T-cell (primary cell): ENCODE measurements around the gene RRP1B. TPM values are rescaled to one million over a fixed set of nuclear protein-coding genes. Genes with fewer than 3 reads are reported as not detected.
"Not testable (repeated sequence)": the region's sequence is repeated elsewhere in the genome, so short reads cannot be mapped to it uniquely, and the experiment has no call there.

Source experiments
- ATAC-seq, 4 experiments: fragments of 200-7000 bp in 3 of 4; fragments of 150-1000 bp in 1 of 4; cut with Tn5 transposase; replicated peaks in 1 of 4; 1 replicate in 3 of 4; 2 replicates in 1 of 4; pipeline ENCODE4 v1.10.0; 2021; ENCODE audit warnings: moderate library complexity in 3 of 4, mild to moderate bottlenecking in 2 of 4, moderate number of reproducible peaks in 1 of 4
- CTCF ChIA-PET, 2 donors: fragments of 300-600 bp; sonication (Branson Sonifier 250); formaldehyde crosslinking; loops; one replicate each; lab custom pipeline; 2022; ENCODE audit warnings: antibody characterized with exemption in 2 of 2; lab: Charles Lee
- POLR2A ChIA-PET, 2 donors: fragments of 300-600 bp; sonication (Branson Sonifier 250); formaldehyde crosslinking; loops; one replicate each; lab custom pipeline; 2022; ENCODE audit warnings: antibody characterized with exemption in 2 of 2; lab: Charles Lee
- DNase-seq, 35 experiments: peaks; one replicate each; pipeline versions ENCODE4 v3.0.0 to v3.0.0-alpha.2; 2013 to 2023
- H3K27ac ChIP-seq: one replicate; pipeline ENCODE4 v1.5.1; 2013; ENCODE audit warnings: low read length
- H3K27me3 ChIP-seq, 2 experiments: replicated peaks in 1 of 2; 1 replicate in 1 of 2; 2 replicates in 1 of 2; pipeline versions ENCODE4 v1.6.1 to v1.7.0; 2013; ENCODE audit warnings: low read length in 1 of 2, mixed read lengths in 1 of 2; ENCODE audit not compliant: control insufficient read depth in 2 of 2, insufficient read depth in 2 of 2; ENCODE audit errors: extremely low read depth in 1 of 2
- H3K36me3 ChIP-seq, 2 donors: 1 replicate in 1 of 2; 2 replicates in 1 of 2; pipeline versions ENCODE4 v1.6.1 to v1.7.0; 2013; ENCODE audit warnings: low read length in 1 of 2; ENCODE audit not compliant: control insufficient read depth in 2 of 2, insufficient read depth in 1 of 2; ENCODE audit errors: extremely low read depth in 1 of 2
- H3K4me1 ChIP-seq, 2 experiments: 1 replicate in 1 of 2; 2 replicates in 1 of 2; pipeline versions ENCODE4 v1.6.1 to v1.7.0; 2013; ENCODE audit warnings: low read length in 2 of 2, mixed read lengths in 1 of 2; ENCODE audit not compliant: insufficient read depth in 2 of 2, control insufficient read depth in 1 of 2; ENCODE audit errors: extremely low read depth in 1 of 2
- H3K4me3 ChIP-seq, 2 donors: 1 replicate in 1 of 2; 2 replicates in 1 of 2; pipeline versions ENCODE4 v1.5.1 to v1.7.0; 2013; ENCODE audit warnings: mild to moderate bottlenecking in 2 of 2, low read length in 1 of 2, moderate library complexity in 1 of 2; ENCODE audit not compliant: control insufficient read depth in 1 of 2; ENCODE audit errors: extremely low read depth in 1 of 2
- H3K9me3 ChIP-seq: 2 replicates; pipeline ENCODE4 v1.7.0; 2013
- H3K27ac Mint-ChIP-seq, 2 donors: one replicate each; pipeline ENCODE4 v1.8.0; 2020 to 2021; ENCODE audit warnings: mild to moderate bottlenecking in 2 of 2, mixed read lengths in 2 of 2
- H3K27me3 Mint-ChIP-seq, 2 donors: one replicate each; pipeline ENCODE4 v1.8.0; 2021 to 2022; ENCODE audit warnings: mixed read lengths in 2 of 2
- H3K36me3 Mint-ChIP-seq: one replicate; pipeline ENCODE4 v1.8.0; 2021; ENCODE audit warnings: mixed read lengths
- H3K4me1 Mint-ChIP-seq, 3 donors: one replicate each; pipeline ENCODE4 v1.8.0; 2020 to 2022; ENCODE audit warnings: mixed read lengths in 3 of 3, mild to moderate bottlenecking in 1 of 3
- H3K4me3 Mint-ChIP-seq, 3 donors: one replicate each; pipeline ENCODE4 v1.8.0; 2020 to 2022; ENCODE audit warnings: mild to moderate bottlenecking in 3 of 3, mixed read lengths in 3 of 3, moderate library complexity in 3 of 3
- H3K9me3 Mint-ChIP-seq, 3 donors: one replicate each; pipeline ENCODE4 v1.8.0; 2020 to 2022; ENCODE audit warnings: mixed read lengths in 3 of 3
- WGBS: methylation state at CpG from one replicate; pipeline ENCODE4 v1.1.5; 2013; ENCODE audit warnings: missing lambda C conversion rate; ENCODE audit not compliant: insufficient coverage; 5-methylcytosine and 5-hydroxymethylcytosine counted together
- total RNA-seq, 35 experiments: library from RNA in 6 of 35; stranded (reverse) in 6 of 35; fragments of 120-200 nt in 1 of 35; gene quantifications; one replicate each; pipeline versions ENCODE4 v1.2.1 to v1.2.4 and lab custom pipeline; 2013 to 2026

Gene RRP1B
- total RNA-seq, 5 donors from 2014 or later (not counting 1 experiment from before 2014, with no cell fraction given), result 33.9 to 39.3 (median 37.8) TPM

DNA sequence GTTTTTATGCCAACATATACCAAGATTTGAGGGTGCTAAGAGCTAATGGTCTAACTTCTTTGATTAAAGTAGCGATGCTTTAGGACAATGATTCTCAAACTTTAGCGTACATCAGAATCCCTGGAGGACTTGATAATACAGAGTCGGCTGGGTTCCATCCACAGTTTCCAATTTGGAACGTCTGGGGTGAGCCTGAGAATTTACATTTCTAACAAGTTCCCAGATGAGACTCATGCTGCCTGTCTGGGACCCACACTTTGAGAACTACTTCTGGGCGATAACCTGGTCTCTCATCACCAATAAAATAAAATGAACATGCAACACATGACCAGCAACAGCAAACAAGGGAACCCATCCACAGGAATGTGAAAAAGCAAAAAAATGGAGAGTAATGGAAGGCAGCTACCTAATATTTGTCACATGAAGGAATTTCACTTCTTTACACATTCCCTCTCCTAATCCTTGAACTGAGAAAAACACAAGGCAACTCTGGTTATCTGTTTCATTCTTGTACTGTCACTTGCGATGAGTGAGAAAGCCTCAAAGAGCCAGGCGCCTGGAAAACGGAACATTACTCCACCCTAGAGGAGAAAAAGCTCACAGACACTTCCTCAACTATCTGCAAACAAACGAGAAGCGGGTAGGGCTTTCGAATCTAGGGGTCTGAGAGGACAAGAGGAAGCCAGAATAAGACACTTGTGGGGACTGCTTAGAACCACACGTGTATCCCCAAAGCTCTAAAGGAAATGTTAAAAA lies 14.0 kb upstream of the RRP1B start:
- Histone ChIP-seq H3K4me3 (no peak overlapping the region), H3K27me3 (no peaks in the 10 kb centered on the region), H3K9me3 (no peaks in the 10 kb centered on the region), H3K4me1 (peaks cover 5 to 13% of the 10 kb centered on the region in 2 experiments), H3K27ac (no peak overlapping the region), H3K36me3 (no peaks in the 10 kb centered on the region)
- peak in 11 of 35 experiments; percentile 5 to 51 (median 11) for DNase-seq
- 90% methylated on average over 4 of the region's 12 CpGs for WGBS
- H3K9me3 Mint-ChIP-seq, result no peaks in the 10 kb centered on the region
- peaks cover 14 to 15% (median 15%) of the 10 kb centered on the region in 3 donors for H3K4me1 Mint-ChIP-seq
- H3K36me3 Mint-ChIP-seq, result no peaks in the 10 kb centered on the region
- no peak overlapping the region for H3K27ac Mint-ChIP-seq
- H3K27me3 Mint-ChIP-seq, result peaks cover 0 to 4% of the 10 kb centered on the region in 2 donors
- ChIA-PET POLR2A (interaction anchor here in 1 of 2 donors (0.7 kb wide), 1 partner anchor 1656 kb away, joined by 6 read pairs; no protein-coding TSS in a partner anchor), CTCF (interaction anchor here in 1 of 2 donors (0.6 to 1.6 kb wide), 4 partner anchors 11 to 1054 kb away, joined by 3 to 4 read pairs (median 3); partner anchors contain the start of genes HSF2BP and RRP1B)
- peak overlapping the region in 1 of 3 donors; percentile 24 for H3K4me3 Mint-ChIP-seq
- ATAC-seq, result peak in 2 of 4 experiments; percentile 26 to 58

DNA sequence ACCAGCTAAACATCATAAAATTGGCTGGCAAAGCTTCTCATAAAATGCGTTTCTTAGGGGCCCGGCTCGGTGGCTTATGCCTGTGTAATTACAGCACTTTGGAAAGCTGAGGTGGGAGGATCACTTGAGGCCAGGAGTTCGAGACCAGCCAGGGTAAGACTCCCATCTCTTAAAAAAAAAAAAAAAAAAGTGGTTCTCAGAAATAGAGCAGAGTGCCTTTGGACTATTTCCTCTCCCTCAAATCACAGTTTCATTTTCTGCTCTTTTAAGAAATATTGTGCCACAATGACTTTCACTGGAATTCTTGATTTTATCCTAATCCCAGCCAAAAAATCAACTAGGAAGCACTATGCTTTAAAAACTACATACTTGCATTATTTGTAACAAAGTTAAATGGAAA lies 13.4 kb upstream of the RRP1B start:
- peaks cover 0 to 4% of the 10 kb centered on the region in 2 donors for H3K27me3 Mint-ChIP-seq
- H3K36me3 Mint-ChIP-seq, result no peaks in the 10 kb centered on the region
- Histone ChIP-seq H3K4me1 (peaks cover 5 to 13% of the 10 kb centered on the region in 2 experiments), H3K36me3 (no peaks in the 10 kb centered on the region), H3K4me3 (no peak overlapping the region), H3K27me3 (no peaks in the 10 kb centered on the region), H3K27ac (no peak overlapping the region), H3K9me3 (no peaks in the 10 kb centered on the region)
- H3K4me1 Mint-ChIP-seq, result peaks cover 14 to 15% (median 15%) of the 10 kb centered on the region in 3 donors
- ChIA-PET CTCF (interaction anchor here in 1 of 2 donors (0.6 to 1.6 kb wide), 4 partner anchors 10 to 1055 kb away, joined by 3 to 4 read pairs (median 3); partner anchors contain the start of genes HSF2BP and RRP1B), POLR2A (interaction anchor here in 1 of 2 donors (0.7 kb wide), 1 partner anchor 1657 kb away, joined by 6 read pairs; no protein-coding TSS in a partner anchor)
- no peak for ATAC-seq
- H3K27ac Mint-ChIP-seq, result no peak overlapping the region
- no peaks in the 10 kb centered on the region for H3K9me3 Mint-ChIP-seq
- no peak for DNase-seq
- H3K4me3 Mint-ChIP-seq, result peak overlapping the region in 1 of 3 donors; percentile 24
- WGBS, result no CpG with 5 or more reads among the region's 4 CpGs

DNA sequence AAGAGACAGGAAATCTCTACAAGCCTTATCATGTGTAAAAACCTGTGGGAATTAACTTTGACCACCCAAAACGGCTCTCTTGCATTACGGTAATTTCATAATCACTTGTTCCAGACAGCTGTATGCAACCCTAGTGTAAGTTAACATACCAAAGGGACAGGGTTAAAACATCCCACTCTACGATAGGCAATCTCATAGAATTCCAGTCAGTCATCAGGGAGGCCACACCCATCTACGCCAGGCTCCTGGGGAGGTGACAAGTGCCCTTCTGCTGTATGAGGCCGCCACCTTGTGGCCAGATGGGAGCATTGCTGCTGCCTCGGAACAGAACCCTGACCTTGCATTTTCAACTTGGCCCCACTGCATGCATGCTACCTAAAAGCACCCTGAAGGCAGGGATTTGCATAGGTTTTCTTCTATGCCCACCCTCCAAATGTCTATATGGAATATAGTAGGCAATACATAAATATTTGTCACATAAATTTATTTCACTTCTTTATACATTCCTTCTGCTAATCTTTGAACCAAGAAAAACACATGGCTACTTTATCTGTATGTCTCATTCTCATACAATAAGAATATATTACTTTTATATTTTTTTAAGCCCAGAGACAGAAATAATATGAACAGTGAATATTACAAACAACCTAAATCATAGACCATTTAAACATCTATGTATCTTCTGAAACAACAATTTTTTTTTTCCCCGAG lies 12.7 kb upstream of the RRP1B start:
- no peaks in the 10 kb centered on the region for H3K36me3 ChIP-seq
- CTCF ChIA-PET, result interaction anchor here in 1 of 2 donors (1.6 kb wide), 1 partner anchor 10 kb away, joined by 3 read pairs; no protein-coding TSS in a partner anchor
- H3K9me3 ChIP-seq, result no peaks in the 10 kb centered on the region
- Mint-ChIP-seq H3K27ac (no peak overlapping the region), H3K9me3 (no peaks in the 10 kb centered on the region), H3K4me1 (peaks cover 14 to 15% (median 15%) of the 10 kb centered on the region in 3 donors), H3K27me3 (peaks cover 0 to 6% of the 10 kb centered on the region in 2 donors), H3K36me3 (no peaks in the 10 kb centered on the region), H3K4me3 (peak overlapping the region in 1 of 3 donors; percentile 40)
- POLR2A ChIA-PET, result no interaction called here
- peak; percentile 62 to 92 (median 79) for DNase-seq
- H3K4me1 ChIP-seq, result peaks cover 5 to 13% of the 10 kb centered on the region in 2 experiments
- no peak overlapping the region for H3K27ac ChIP-seq
- ATAC-seq, result peak; percentile 97 to 99 (median 98)
- no peak overlapping the region for H3K4me3 ChIP-seq
- H3K27me3 ChIP-seq, result no peaks in the 10 kb centered on the region
- 0% methylated on average over 3 of the region's 7 CpGs for WGBS

DNA sequence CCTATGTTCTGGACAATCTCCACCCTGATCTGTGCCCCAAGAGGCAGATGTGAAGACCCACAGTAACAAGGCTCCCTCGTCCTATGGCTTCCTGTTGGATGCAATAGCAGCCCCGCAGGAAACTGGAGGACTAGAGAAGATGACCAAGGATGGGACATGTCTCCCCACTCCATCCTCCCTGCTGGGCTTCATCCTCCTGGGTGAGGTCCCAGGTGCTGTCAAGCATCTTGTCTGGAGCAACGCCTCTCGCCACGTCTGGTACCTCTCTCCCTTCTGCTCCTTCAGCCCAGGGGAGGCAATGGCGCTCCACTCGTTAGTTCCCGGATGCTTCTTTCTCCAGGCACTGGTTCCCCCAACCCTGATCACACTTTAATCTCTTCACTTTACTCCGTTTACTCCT lies 11.2 kb upstream of the RRP1B start:
- no peak overlapping the region for H3K27ac ChIP-seq
- no peaks in the 10 kb centered on the region for H3K36me3 Mint-ChIP-seq
- DNase-seq (no peak), ATAC-seq (no peak)
- no peak overlapping the region for H3K4me3 Mint-ChIP-seq
- H3K27me3 Mint-ChIP-seq, result peaks cover 0 to 6% of the 10 kb centered on the region in 2 donors
- H3K36me3 ChIP-seq, result no peaks in the 10 kb centered on the region
- ChIA-PET CTCF (no interaction called here), POLR2A (no interaction called here)
- no peaks in the 10 kb centered on the region for H3K9me3 Mint-ChIP-seq
- H3K4me1 ChIP-seq, result peaks cover 5 to 13% of the 10 kb centered on the region in 2 experiments
- no peak overlapping the region for H3K27ac Mint-ChIP-seq
- H3K27me3 ChIP-seq, result no peaks in the 10 kb centered on the region
- WGBS, result 86% methylated on average over 9 of the region's 9 CpGs
- no peaks in the 10 kb centered on the region for H3K9me3 ChIP-seq
- no peak overlapping the region for H3K4me3 ChIP-seq
- H3K4me1 Mint-ChIP-seq, result peaks cover 14 to 15% (median 15%) of the 10 kb centered on the region in 3 donors

DNA sequence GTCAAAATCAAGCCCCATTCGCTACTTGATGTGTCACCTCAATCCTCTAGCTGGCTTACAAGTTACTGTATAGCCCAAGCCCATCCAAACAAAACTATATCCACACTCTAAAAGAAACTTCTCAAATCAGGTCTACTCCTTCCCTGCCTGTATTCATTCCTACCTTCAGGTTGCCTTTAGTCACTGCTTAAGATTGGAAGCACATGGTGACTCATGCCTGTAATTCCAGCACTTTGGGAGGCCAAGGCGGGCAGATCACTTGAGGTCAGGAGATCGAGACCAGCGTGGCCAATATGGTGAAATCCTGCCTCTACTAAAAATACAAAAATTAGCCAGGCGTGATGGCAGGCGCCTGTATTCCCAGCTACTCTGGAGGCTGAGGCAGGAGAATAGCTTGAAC lies 7.4 kb upstream of the RRP1B start:
- H3K9me3 Mint-ChIP-seq, H3K4me1 Mint-ChIP-seq, H3K4me1 ChIP-seq, DNase-seq, POLR2A ChIA-PET, H3K27ac ChIP-seq, H3K27me3 ChIP-seq, H3K36me3 Mint-ChIP-seq, H3K9me3 ChIP-seq, H3K36me3 ChIP-seq, CTCF ChIA-PET, ATAC-seq, H3K27ac Mint-ChIP-seq, H3K4me3 Mint-ChIP-seq, H3K27me3 Mint-ChIP-seq, H3K4me3 ChIP-seq: not testable (repeated sequence)
- WGBS, result 100% methylated on average over 1 of the region's 6 CpGs

DNA sequence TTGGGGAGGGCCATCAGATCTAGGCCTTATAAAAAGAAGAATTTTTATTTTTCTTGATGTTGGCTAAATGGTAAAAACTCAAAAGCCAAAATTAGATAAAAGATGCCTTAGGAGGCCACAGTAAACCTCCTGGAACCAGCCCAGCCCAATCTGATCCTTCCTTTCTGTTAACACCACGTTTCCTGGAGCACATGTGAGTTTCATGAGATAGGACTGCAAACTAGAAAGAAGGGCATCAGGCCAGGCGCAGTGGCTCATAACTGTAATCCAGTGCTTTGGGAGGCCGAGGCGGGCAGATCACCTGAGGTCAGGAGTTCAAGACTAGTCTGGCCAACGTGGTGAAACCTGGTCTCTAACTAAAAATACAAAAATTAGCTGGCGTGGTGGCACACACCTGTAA lies 6.7 kb upstream of the RRP1B start:
- DNase-seq (no peak), ATAC-seq (no peak)
- no peaks in the 10 kb centered on the region for H3K9me3 Mint-ChIP-seq
- no peak overlapping the region for H3K27ac ChIP-seq
- H3K27me3 Mint-ChIP-seq, result peaks cover 0 to 3% of the 10 kb centered on the region in 2 donors
- H3K4me3 Mint-ChIP-seq, result no peak overlapping the region
- no peaks in the 10 kb centered on the region for H3K36me3 Mint-ChIP-seq
- ChIA-PET POLR2A (no interaction called here), CTCF (no interaction called here)
- 89% methylated on average over 4 of the region's 6 CpGs for whole genome bisulfite sequencing
- H3K27ac Mint-ChIP-seq, result no peak overlapping the region
- no peak overlapping the region for H3K4me3 ChIP-seq
- no peaks in the 10 kb centered on the region for H3K9me3 ChIP-seq
- no peaks in the 10 kb centered on the region for H3K36me3 ChIP-seq
- H3K4me1 ChIP-seq, result peaks cover 0 to 6% of the 10 kb centered on the region in 2 experiments
- H3K27me3 ChIP-seq, result no peaks in the 10 kb centered on the region
- H3K4me1 Mint-ChIP-seq, result peaks cover 5 to 10% (median 10%) of the 10 kb centered on the region in 3 donors
